ENCODE data around the gene MMP2.
A peak's percentile ranks its signal among the peaks of the same experiment; 100 is the strongest.

DNA sequence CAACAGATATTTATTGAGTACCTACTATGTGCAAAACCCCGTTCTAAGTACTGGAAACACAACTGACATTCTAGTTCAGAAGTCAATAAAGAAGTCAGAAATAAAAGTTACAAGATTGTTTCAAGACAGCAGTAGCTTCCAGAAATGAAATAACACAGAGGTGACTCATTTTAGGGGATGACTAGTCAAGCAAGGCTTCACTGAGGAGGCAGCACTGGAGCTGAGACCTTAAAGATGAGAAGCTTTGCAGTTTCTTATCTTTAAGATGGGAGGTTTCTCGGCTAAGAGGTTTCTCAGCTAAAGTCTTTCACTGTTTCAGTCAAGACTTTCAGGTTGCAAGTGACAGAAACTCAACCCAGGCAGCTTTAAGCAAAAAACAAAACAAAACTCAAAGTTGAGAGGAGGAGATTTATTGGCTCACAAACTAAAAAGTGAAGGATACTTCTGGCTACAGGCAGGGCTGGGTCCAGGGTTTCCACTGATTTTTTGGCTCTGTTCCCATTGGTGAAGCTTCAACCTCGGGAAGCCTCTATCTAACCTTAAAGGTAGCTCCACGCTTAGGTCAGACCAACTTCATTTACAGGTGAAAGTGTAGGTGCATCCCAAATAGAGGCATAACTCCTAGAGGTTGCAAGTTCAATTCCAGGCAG is 7.4 kb upstream of the MMP2 start:
- TF ChIP-seq POLR2A (IDR thresholded peaks at IDR 0.05; ENCODE audit: borderline replicate concordance, extremely low read depth, insufficient read depth, insufficient read length) (no peak), CEBPB (IDR thresholded peaks at IDR 0.05; ENCODE audit: low read depth) (no peak), CTCF (IDR thresholded peaks at IDR 0.05 in 2 of 3, conservative IDR thresholded peaks at IDR 0.05 in 1 of 3; ENCODE audit: borderline replicate concordance in 1 of 3, insufficient read depth in 1 of 3, low read depth in 2 of 3, low read length in 2 of 3) (no peak), EGR1 (IDR thresholded peaks at IDR 0.05; ENCODE audit: low read depth) (no peak), ZFX (IDR thresholded peaks at IDR 0.05) (no peak), YY1 (IDR thresholded peaks at IDR 0.05; ENCODE audit: extremely low read depth, insufficient replicate concordance, low read depth, low read length) (no peak), FOSL1 (IDR thresholded peaks at IDR 0.05; ENCODE audit: low read depth) (peak; percentile 65)
